Measurements from ENCODE around the gene CRX. TPM values are rescaled to one million over a fixed set of nuclear protein-coding genes. Genes with fewer than 3 reads are reported as not detected.

The CRX gene
- polyA plus RNA-seq, 1 of the 3 experiments (the other 2 are of a cell fraction) = not detected

DNA sequence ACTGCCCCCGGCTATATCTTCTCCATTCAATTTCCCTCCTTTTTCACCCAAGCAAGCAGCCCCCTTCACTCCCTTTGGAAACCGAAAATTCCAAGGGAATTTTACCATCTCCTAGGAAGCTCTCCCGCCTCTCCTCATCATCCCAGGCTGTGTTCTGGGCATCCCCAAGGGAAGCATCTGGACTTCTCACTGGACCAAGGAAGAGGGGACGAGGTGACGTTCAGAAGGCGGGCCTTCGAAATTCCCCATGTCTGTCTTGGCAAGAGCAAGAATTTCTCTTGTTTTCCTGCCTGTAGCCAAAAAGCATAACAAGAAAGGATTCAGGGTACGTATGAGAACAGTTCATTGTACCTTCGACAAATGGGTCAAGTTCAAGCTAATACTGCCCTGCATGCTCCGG lies 43.4 kb downstream of the CRX start:
- CTCF ChIA-PET = interaction anchor here (1.5 to 8.1 kb wide), 2 partner anchors 13 to 99 kb away, joined by 4 to 89 read pairs; no protein-coding TSS in a partner anchor

DNA sequence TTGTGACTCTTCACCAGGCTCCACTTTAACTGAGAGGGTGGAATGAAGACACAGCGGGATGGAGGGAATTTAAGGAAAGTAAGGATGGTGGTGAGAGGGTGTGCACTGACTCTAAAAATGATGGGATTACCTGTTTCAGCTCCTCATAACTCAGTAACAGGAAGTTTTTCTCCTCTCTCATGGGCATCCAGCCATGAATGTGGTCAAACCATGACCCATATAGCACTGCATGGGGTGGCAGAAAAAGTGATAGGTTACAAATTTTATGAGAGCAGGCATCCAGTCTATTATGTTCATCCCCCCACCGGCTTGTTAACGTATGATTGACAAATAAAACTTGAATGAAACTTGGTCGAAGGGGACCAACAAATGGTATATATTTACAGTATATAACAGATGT lies 57.2 kb downstream of the CRX start:
- no peak overlapping the region for H3K27ac ChIP-seq (ENCODE audit: low read depth in 2 of 2, low read length in 1 of 2)
- WGBS (ENCODE audit: low lambda C conversion rate) = 37% methylated on average over 4 of the region's 4 CpGs

More for the DNA sequence above, 43.4 kb downstream of the CRX start:
- TF ChIP-seq YY1 (IDR thresholded peaks at IDR 0.05; ENCODE audit: low read depth) (no peak), USF1 (IDR thresholded peaks at IDR 0.05; ENCODE audit: borderline replicate concordance, low read depth) (no peak), JUND (IDR thresholded peaks at IDR 0.05) (no peak), RAD21 (IDR thresholded peaks at IDR 0.05; ENCODE audit: low read length) (no peak), EP300 (IDR thresholded peaks at IDR 0.05; ENCODE audit: borderline replicate concordance in 1 of 2, low read depth in 1 of 2, low read length in 1 of 2) (no peak), FOXJ3 (CRISPR knock-in tag; IDR thresholded peaks at IDR 0.05) (no peak), FOXM1 (IDR thresholded peaks at IDR 0.05; ENCODE audit: low read depth) (no peak), CHD2 (IDR thresholded peaks at IDR 0.05; ENCODE audit: low read length, partially characterized antibody) (no peak)
- H3K9me2 ChIP-seq = no peaks in the 10 kb centered on the region
- no peak overlapping the region for H3K4me3 ChIP-seq (ENCODE audit: low read depth in 2 of 2, low read length in 1 of 2)
- H3K9ac ChIP-seq = no peak overlapping the region
- no peak overlapping the region for H2AFZ ChIP-seq (ENCODE audit: low read depth)
- H3K27me3 ChIP-seq (ENCODE audit: insufficient read depth) = peaks cover 28% of the 10 kb centered on the region; the same call in 1 of the 2 replicates
- 32% methylated on average over 10 of the region's 10 CpGs for WGBS (ENCODE audit: low lambda C conversion rate)
- H3K36me3 ChIP-seq (replicated peaks in 1 of 2; ENCODE audit: control insufficient read depth in 1 of 2, insufficient read depth in 2 of 2, low read length in 1 of 2) = no peaks in the 10 kb centered on the region
- POLR2A ChIA-PET = interaction anchor here (0.7 kb wide), 2 partner anchors 17 to 287 kb away, joined by 4 to 5 read pairs; no protein-coding TSS in a partner anchor
- no peaks in the 10 kb centered on the region for H3F3A ChIP-seq (replicated peaks; ENCODE audit: insufficient read depth)
- no peaks in the 10 kb centered on the region for H4K20me1 ChIP-seq (ENCODE audit: insufficient read depth)
- no peaks in the 10 kb centered on the region for H3K9me3 ChIP-seq
- no peaks in the 10 kb centered on the region for H3K79me2 ChIP-seq (ENCODE audit: insufficient read depth)
- H3K4me2 ChIP-seq = no peak overlapping the region
- no peak for DNase-seq
- no peaks in the 10 kb centered on the region for H3K4me1 ChIP-seq (ENCODE audit: control insufficient read depth in 1 of 2, insufficient read depth in 2 of 2, low read depth in 1 of 2, low read length in 1 of 2)
- H3K27ac ChIP-seq (ENCODE audit: low read depth in 2 of 2, low read length in 1 of 2) = no peak overlapping the region

More for the DNA sequence above, 57.2 kb downstream of the CRX start:
- H3K4me1 ChIP-seq (ENCODE audit: control insufficient read depth in 1 of 2, insufficient read depth in 2 of 2, low read depth in 1 of 2, low read length in 1 of 2) = no peaks in the 10 kb centered on the region
- ChIA-PET CTCF (interaction anchor here (1.2 kb wide), 1 partner anchor 10 kb away, joined by 7 read pairs; no protein-coding TSS in a partner anchor), POLR2A (no interaction called here)
- no peaks in the 10 kb centered on the region for H4K20me1 ChIP-seq (ENCODE audit: insufficient read depth)
- H2AFZ ChIP-seq (ENCODE audit: low read depth) = no peak overlapping the region
- no peaks in the 10 kb centered on the region for H3K36me3 ChIP-seq (replicated peaks in 1 of 2; ENCODE audit: control insufficient read depth in 1 of 2, insufficient read depth in 2 of 2, low read length in 1 of 2)
- no peak for TF ChIP-seq TCF12 (IDR thresholded peaks at IDR 0.05)
- TF ChIP-seq RAD21 (IDR thresholded peaks at IDR 0.05; ENCODE audit: low read length) = no peak
- TF ChIP-seq, protein P1, sequence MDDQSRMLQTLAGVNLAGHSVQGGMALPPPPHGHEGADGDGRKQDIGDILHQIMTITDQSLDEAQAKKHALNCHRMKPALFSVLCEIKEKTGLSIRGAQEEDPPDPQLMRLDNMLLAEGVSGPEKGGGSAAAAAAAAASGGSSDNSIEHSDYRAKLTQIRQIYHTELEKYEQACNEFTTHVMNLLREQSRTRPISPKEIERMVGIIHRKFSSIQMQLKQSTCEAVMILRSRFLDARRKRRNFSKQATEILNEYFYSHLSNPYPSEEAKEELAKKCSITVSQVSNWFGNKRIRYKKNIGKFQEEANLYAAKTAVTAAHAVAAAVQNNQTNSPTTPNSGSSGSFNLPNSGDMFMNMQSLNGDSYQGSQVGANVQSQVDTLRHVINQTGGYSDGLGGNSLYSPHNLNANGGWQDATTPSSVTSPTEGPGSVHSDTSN (IDR thresholded peaks at IDR 0.05) = no peak
- TF ChIP-seq USF1 (IDR thresholded peaks at IDR 0.05; ENCODE audit: borderline replicate concordance, low read depth) = no peak
- no peak for TF ChIP-seq RCOR1 (IDR thresholded peaks at IDR 0.05; ENCODE audit: low read length)
- TF ChIP-seq GABPA (IDR thresholded peaks at IDR 0.05; ENCODE audit: low read depth) = no peak
- TF ChIP-seq, protein P2, sequence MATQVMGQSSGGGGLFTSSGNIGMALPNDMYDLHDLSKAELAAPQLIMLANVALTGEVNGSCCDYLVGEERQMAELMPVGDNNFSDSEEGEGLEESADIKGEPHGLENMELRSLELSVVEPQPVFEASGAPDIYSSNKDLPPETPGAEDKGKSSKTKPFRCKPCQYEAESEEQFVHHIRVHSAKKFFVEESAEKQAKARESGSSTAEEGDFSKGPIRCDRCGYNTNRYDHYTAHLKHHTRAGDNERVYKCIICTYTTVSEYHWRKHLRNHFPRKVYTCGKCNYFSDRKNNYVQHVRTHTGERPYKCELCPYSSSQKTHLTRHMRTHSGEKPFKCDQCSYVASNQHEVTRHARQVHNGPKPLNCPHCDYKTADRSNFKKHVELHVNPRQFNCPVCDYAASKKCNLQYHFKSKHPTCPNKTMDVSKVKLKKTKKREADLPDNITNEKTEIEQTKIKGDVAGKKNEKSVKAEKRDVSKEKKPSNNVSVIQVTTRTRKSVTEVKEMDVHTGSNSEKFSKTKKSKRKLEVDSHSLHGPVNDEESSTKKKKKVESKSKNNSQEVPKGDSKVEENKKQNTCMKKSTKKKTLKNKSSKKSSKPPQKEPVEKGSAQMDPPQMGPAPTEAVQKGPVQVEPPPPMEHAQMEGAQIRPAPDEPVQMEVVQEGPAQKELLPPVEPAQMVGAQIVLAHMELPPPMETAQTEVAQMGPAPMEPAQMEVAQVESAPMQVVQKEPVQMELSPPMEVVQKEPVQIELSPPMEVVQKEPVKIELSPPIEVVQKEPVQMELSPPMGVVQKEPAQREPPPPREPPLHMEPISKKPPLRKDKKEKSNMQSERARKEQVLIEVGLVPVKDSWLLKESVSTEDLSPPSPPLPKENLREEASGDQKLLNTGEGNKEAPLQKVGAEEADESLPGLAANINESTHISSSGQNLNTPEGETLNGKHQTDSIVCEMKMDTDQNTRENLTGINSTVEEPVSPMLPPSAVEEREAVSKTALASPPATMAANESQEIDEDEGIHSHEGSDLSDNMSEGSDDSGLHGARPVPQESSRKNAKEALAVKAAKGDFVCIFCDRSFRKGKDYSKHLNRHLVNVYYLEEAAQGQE (IDR thresholded peaks at IDR 0.05; ENCODE audit: low read depth, low read length) = no peak
- TF ChIP-seq SMC3 (IDR thresholded peaks at IDR 0.05; ENCODE audit: low read depth, low read length) = no peak
- TF ChIP-seq CHD2 (IDR thresholded peaks at IDR 0.05; ENCODE audit: low read length, partially characterized antibody) = no peak
- TF ChIP-seq FOXM1 (IDR thresholded peaks at IDR 0.05; ENCODE audit: low read depth) = no peak
- TF ChIP-seq JUND (IDR thresholded peaks at IDR 0.05) = no peak
- TF ChIP-seq MXI1 (IDR thresholded peaks at IDR 0.05; ENCODE audit: low read depth, low read length) = no peak
- TF ChIP-seq ELF1 (IDR thresholded peaks at IDR 0.05) = no peak
- TF ChIP-seq MEF2A (IDR thresholded peaks at IDR 0.05; ENCODE audit: borderline replicate concordance, low read depth) = no peak
- H3K9me2 ChIP-seq = no peaks in the 10 kb centered on the region
- H3K4me2 ChIP-seq = no peak overlapping the region
- DNase-seq = no peak
- H3K79me2 ChIP-seq (ENCODE audit: insufficient read depth) = no peaks in the 10 kb centered on the region
- H3K4me3 ChIP-seq (ENCODE audit: low read depth in 2 of 2, low read length in 1 of 2) = no peak overlapping the region
- H3K9me3 ChIP-seq = no peaks in the 10 kb centered on the region
- H3K9ac ChIP-seq = no peak overlapping the region
- peaks cover 58% of the 10 kb centered on the region; the same call in 1 of the 2 replicates for H3K27me3 ChIP-seq (ENCODE audit: insufficient read depth)
- H3F3A ChIP-seq (replicated peaks; ENCODE audit: insufficient read depth) = no peaks in the 10 kb centered on the region

All from SK-N-SH (cell line).